Panc1 (cell line): Measurements from ENCODE around the gene GALNT14.

Experiments
- REST ChIP-seq, 2 experiments: IDR thresholded peaks; 2 replicates each; pipeline ENCODE4 v1.6.1; 2011 to 2012; ENCODE audit warnings: low read depth in 2 of 2, control low read depth in 1 of 2, low read length in 1 of 2, mild to moderate bottlenecking in 1 of 2, moderate library complexity in 1 of 2; ENCODE audit not compliant: insufficient read depth in 1 of 2
- TF ChIP-seq, protein P1 (sequence below): fragments of 450-650 bp; IDR thresholded peaks from 2 replicates; pipeline ENCODE4 v1.5.1; 2017; ENCODE audit warnings: mild to moderate bottlenecking

DNA sequence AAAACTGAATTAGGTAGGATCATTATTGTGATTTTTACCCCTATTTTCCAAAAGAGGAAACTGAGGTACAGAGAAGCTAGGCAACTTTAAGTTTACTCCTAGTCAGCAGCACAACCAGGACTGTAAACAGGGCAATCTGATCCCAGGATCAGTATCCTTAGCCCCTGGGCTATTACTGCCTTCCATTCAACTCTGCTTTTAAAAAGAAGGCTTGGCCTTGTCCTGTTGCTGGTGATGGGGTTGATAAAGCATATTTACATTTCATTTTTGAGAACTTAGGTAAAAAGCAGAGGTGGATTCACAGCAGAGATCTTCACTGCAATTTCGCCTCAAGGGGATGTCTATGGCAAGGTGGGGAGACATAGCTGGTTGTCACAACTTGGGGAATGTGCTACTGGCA, 148.5 kb downstream of the GALNT14 start:
- TF ChIP-seq, protein P1, sequence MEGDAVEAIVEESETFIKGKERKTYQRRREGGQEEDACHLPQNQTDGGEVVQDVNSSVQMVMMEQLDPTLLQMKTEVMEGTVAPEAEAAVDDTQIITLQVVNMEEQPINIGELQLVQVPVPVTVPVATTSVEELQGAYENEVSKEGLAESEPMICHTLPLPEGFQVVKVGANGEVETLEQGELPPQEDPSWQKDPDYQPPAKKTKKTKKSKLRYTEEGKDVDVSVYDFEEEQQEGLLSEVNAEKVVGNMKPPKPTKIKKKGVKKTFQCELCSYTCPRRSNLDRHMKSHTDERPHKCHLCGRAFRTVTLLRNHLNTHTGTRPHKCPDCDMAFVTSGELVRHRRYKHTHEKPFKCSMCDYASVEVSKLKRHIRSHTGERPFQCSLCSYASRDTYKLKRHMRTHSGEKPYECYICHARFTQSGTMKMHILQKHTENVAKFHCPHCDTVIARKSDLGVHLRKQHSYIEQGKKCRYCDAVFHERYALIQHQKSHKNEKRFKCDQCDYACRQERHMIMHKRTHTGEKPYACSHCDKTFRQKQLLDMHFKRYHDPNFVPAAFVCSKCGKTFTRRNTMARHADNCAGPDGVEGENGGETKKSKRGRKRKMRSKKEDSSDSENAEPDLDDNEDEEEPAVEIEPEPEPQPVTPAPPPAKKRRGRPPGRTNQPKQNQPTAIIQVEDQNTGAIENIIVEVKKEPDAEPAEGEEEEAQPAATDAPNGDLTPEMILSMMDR: no peak
- TF ChIP-seq REST (IDR thresholded peaks at IDR 0.05; ENCODE audit: insufficient read depth in 1 of 2, low read depth in 2 of 2, low read length in 1 of 2): no peak
